Hepatocyte (in vitro differentiated cells): ENCODE measurements around the gene COL4A3. TPM values are rescaled to one million over a fixed set of nuclear protein-coding genes. Genes with fewer than 3 reads are reported as not detected.

Source experiments
- DNase-seq: peaks from one replicate; pipeline ENCODE4 v3.0.0-alpha.2; 2016; ENCODE audit warnings: low spot score
- H2AFZ ChIP-seq: fragments of 200-600 bp; sonication (generic); 2 replicates; pipeline ENCODE4 v1.6.0; 2016; ENCODE audit warnings: antibody characterized with exemption, mild to moderate bottlenecking
- H3K27ac ChIP-seq: fragments of 200-600 bp; sonication (generic); 2 replicates; pipeline ENCODE4 v1.5.1; 2016; ENCODE audit warnings: mild to moderate bottlenecking
- H3K27me3 ChIP-seq: fragments of 200-600 bp; sonication (generic); 2 replicates; pipeline ENCODE4 v1.6.1; 2016
- H3K36me3 ChIP-seq: fragments of 200-600 bp; sonication (generic); replicated peaks from 2 replicates; pipeline ENCODE4 v1.5.1; 2016; ENCODE audit warnings: low read depth; ENCODE audit not compliant: insufficient read depth
- H3K4me1 ChIP-seq: fragments of 200-600 bp; sonication (generic); 2 replicates; pipeline ENCODE4 v1.5.1; 2016; ENCODE audit warnings: mild to moderate bottlenecking, moderate library complexity; ENCODE audit not compliant: insufficient read depth
- H3K4me2 ChIP-seq: fragments of 200-600 bp; sonication (generic); 2 replicates; pipeline ENCODE4 v1.6.0; 2016
- H3K4me3 ChIP-seq: fragments of 200-600 bp; sonication (generic); 2 replicates; pipeline ENCODE4 v1.5.1; 2016; ENCODE audit warnings: mild to moderate bottlenecking
- H3K79me2 ChIP-seq: fragments of 200-600 bp; sonication (generic); 2 replicates; pipeline ENCODE4 v1.6.0; 2017; ENCODE audit warnings: mild to moderate bottlenecking
- H3K9me2 ChIP-seq: fragments of 200-600 bp; sonication (generic); replicated peaks from 2 replicates; pipeline ENCODE4 v1.6.0; 2017; ENCODE audit warnings: mild to moderate bottlenecking; ENCODE audit not compliant: insufficient read depth
- H3K9me3 ChIP-seq: fragments of 200-600 bp; sonication (generic); 2 replicates; pipeline ENCODE4 v1.5.1; 2016; ENCODE audit warnings: low read depth, mild to moderate bottlenecking
- H4K20me1 ChIP-seq: fragments of 200-600 bp; sonication (generic); 2 replicates; pipeline ENCODE4 v1.6.0; 2016; ENCODE audit warnings: mild to moderate bottlenecking; ENCODE audit not compliant: insufficient read depth, poor library complexity, severe bottlenecking
- CTCF ChIP-seq: fragments of 200-600 bp; sonication (generic); IDR thresholded peaks from 2 replicates; pipeline ENCODE4 v1.5.1; 2016; ENCODE audit warnings: antibody characterized with exemption, mild to moderate bottlenecking; ENCODE audit not compliant: poor library complexity
- EZH2 ChIP-seq: fragments of 200-600 bp; sonication (generic); IDR thresholded peaks from 2 replicates; pipeline ENCODE4 v1.6.1; 2016; ENCODE audit warnings: antibody characterized with exemption, mild to moderate bottlenecking, borderline replicate concordance
- EZH2phosphoT487 ChIP-seq: fragments of 200-600 bp; sonication (generic); IDR thresholded peaks from one replicate; pipeline ENCODE4 v1.6.1; 2018; ENCODE audit warnings: antibody characterized with exemption, mild to moderate bottlenecking, low read depth, moderate library complexity; ENCODE audit not compliant: unreplicated experiment, severe bottlenecking
- WGBS: methylation state at CpG from one replicate; pipeline ENCODE4 v1.1.6; 2016; ENCODE audit warnings: low lambda C conversion rate; ENCODE audit errors: missing lambda C conversion rate; 5-methylcytosine and 5-hydroxymethylcytosine counted together
- polyA plus RNA-seq: library from polyadenylated mRNA; unstranded; fragments of >200 nt; fragmentation: Nextera tagmentation; extraction: Ambion mirVana; gene quantifications from 2 replicates; pipeline ENCODE4 v1.2.1, GENCODE V29; 2016
- total RNA-seq: library from RNA; depleted of rRNA; stranded (reverse); fragments of >200 nt; gene quantifications from 2 replicates; pipeline ENCODE4 v1.2.3, GENCODE V29; 2014

COL4A3 gene
- total and polyA plus RNA-seq, 2 experiments from 2014 or later = 0.50 TPM; not detected in 1

- no peaks in the 10 kb centered on the region for H4K20me1 ChIP-seq
- H3K4me3 ChIP-seq = no peak overlapping the region
- no peaks in the 10 kb centered on the region for H3K9me2 ChIP-seq
- no peak overlapping the region for H3K4me2 ChIP-seq
- no peak overlapping the region for H2AFZ ChIP-seq
- no peaks in the 10 kb centered on the region for H3K36me3 ChIP-seq
- no peaks in the 10 kb centered on the region for H3K27me3 ChIP-seq
- H3K9me3 ChIP-seq = no peaks in the 10 kb centered on the region
- 88% methylated on average over 4 of the region's 4 CpGs for WGBS
- H3K4me1 ChIP-seq = no peaks in the 10 kb centered on the region
- no peak for DNase-seq
- H3K79me2 ChIP-seq = no peaks in the 10 kb centered on the region
- H3K27ac ChIP-seq = no peak overlapping the region
- TF ChIP-seq EZH2 = no peak
Observed at GRCh38 chr2:227204452-227204851, 40.0 kb downstream of the COL4A3 start.

- H3K79me2 ChIP-seq = no peaks in the 10 kb centered on the region
- no peak for TF ChIP-seq CTCF
- no peak for TF ChIP-seq EZH2
- no peak for TF ChIP-seq EZH2phosphoT487
- 87% methylated on average over 4 of the region's 4 CpGs for WGBS
Observed at GRCh38 chr2:227205701-227206100, 41.3 kb downstream of the COL4A3 start.

GRCh38 chr2:227206406-227206805 lies 42.0 kb downstream of the COL4A3 start:
- no peaks in the 10 kb centered on the region for H3K4me1 ChIP-seq
- DNase-seq = no peak
- H3K27ac ChIP-seq = no peak overlapping the region
- no peaks in the 10 kb centered on the region for H3K9me2 ChIP-seq
- H3K36me3 ChIP-seq = no peaks in the 10 kb centered on the region
- H3K27me3 ChIP-seq = no peaks in the 10 kb centered on the region
- H2AFZ ChIP-seq = no peak overlapping the region
- TF ChIP-seq CTCF = no peak
- no peaks in the 10 kb centered on the region for H4K20me1 ChIP-seq
- WGBS = 88% methylated on average over 9 of the region's 9 CpGs
- no peak overlapping the region for H3K4me3 ChIP-seq
- no peak overlapping the region for H3K4me2 ChIP-seq
- no peaks in the 10 kb centered on the region for H3K9me3 ChIP-seq
- H3K79me2 ChIP-seq = no peaks in the 10 kb centered on the region

More at GRCh38 chr2:227205701-227206100, 41.3 kb downstream of the COL4A3 start:
- Histone ChIP-seq H3K4me3 (no peak overlapping the region), H3K4me2 (no peak overlapping the region), H3K27ac (no peak overlapping the region), H3K27me3 (no peaks in the 10 kb centered on the region), H3K4me1 (no peaks in the 10 kb centered on the region), H2AFZ (no peak overlapping the region), H3K9me2 (no peaks in the 10 kb centered on the region), H3K9me3 (no peaks in the 10 kb centered on the region), H4K20me1 (no peaks in the 10 kb centered on the region), H3K36me3 (no peaks in the 10 kb centered on the region)
- no peak for DNase-seq

- WGBS = 54% methylated on average over 2 of the region's 2 CpGs
- H3K79me2 ChIP-seq = no peaks in the 10 kb centered on the region
- TF ChIP-seq CTCF = no peak
- no peak for TF ChIP-seq EZH2
- TF ChIP-seq EZH2phosphoT487 = no peak
Observed at GRCh38 chr2:227207573-227207972, 43.1 kb downstream of the COL4A3 start.

More at GRCh38 chr2:227207573-227207972, 43.1 kb downstream of the COL4A3 start:
- no peaks in the 10 kb centered on the region for H3K9me2 ChIP-seq
- H3K27ac ChIP-seq = no peak overlapping the region
- H3K4me3 ChIP-seq = no peak overlapping the region
- no peaks in the 10 kb centered on the region for H4K20me1 ChIP-seq
- H2AFZ ChIP-seq = no peak overlapping the region
- H3K9me3 ChIP-seq = no peaks in the 10 kb centered on the region
- H3K4me2 ChIP-seq = no peak overlapping the region
- H3K4me1 ChIP-seq = no peaks in the 10 kb centered on the region
- no peaks in the 10 kb centered on the region for H3K36me3 ChIP-seq
- H3K27me3 ChIP-seq = no peaks in the 10 kb centered on the region
- DNase-seq = no peak
